Nephron (organoid): ENCODE results near the gene WDR31.

ENCODE experiments used
- H3K27ac Mint-ChIP-seq, 3 experiments: 2 replicates each; pipeline ENCODE4 v1.8.0; 2020; ENCODE audit warnings: mixed read lengths in 3 of 3, mild to moderate bottlenecking in 2 of 3, moderate library complexity in 1 of 3
- H3K27me3 Mint-ChIP-seq: 2 replicates; pipeline ENCODE4 v1.8.0; 2021; ENCODE audit warnings: low read depth, mild to moderate bottlenecking, moderate library complexity, mixed read lengths
- H3K36me3 Mint-ChIP-seq: 2 replicates; pipeline ENCODE4 v1.8.0; 2020; ENCODE audit warnings: low read depth, mixed read lengths
- H3K4me1 Mint-ChIP-seq: 2 replicates; pipeline ENCODE4 v1.8.0; 2020; ENCODE audit warnings: mixed read lengths
- H3K4me3 Mint-ChIP-seq, 3 experiments: 2 replicates each; pipeline ENCODE4 v1.8.0; 2020; ENCODE audit warnings: mild to moderate bottlenecking in 3 of 3, mixed read lengths in 3 of 3, moderate library complexity in 2 of 3
- H3K9me3 Mint-ChIP-seq: 2 replicates; pipeline ENCODE4 v1.8.0; 2020; ENCODE audit warnings: mixed read lengths
- CTCF ChIP-seq, 3 experiments: fragments of 200-600 bp; sonication (generic); IDR thresholded peaks; one replicate each; pipeline ENCODE4 v1.5.0; 2021; ENCODE audit warnings: antibody characterized with exemption in 3 of 3; ENCODE audit not compliant: unreplicated experiment in 3 of 3

WDR31 gene

GRCh38 chr9:113361304-113362018 lies 21.4 kb upstream of the WDR31 start:
- peak overlapping the region in 2 of 3 experiments; percentile 19 to 53 for H3K27ac Mint-ChIP-seq
- TF ChIP-seq CTCF (IDR thresholded peaks at IDR 0.05; ENCODE audit: unreplicated experiment in 3 of 3) = no peak

GRCh38 chr9:113360242-113360842 lies 20.3 kb upstream of the WDR31 start:
- no peak overlapping the region for H3K27ac Mint-ChIP-seq
- no peak overlapping the region for H3K4me3 Mint-ChIP-seq
- no peaks in the 10 kb centered on the region for H3K9me3 Mint-ChIP-seq
- H3K36me3 Mint-ChIP-seq = no peaks in the 10 kb centered on the region
- TF ChIP-seq CTCF (IDR thresholded peaks at IDR 0.05; ENCODE audit: unreplicated experiment in 3 of 3) = no peak
- peaks cover 7% of the 10 kb centered on the region for H3K4me1 Mint-ChIP-seq
- H3K27me3 Mint-ChIP-seq = peaks cover 24% of the 10 kb centered on the region

More at GRCh38 chr9:113361304-113362018, 21.4 kb upstream of the WDR31 start:
- Mint-ChIP-seq H3K27me3 (peaks cover 16% of the 10 kb centered on the region), H3K4me3 (no peak overlapping the region), H3K36me3 (no peaks in the 10 kb centered on the region), H3K9me3 (no peaks in the 10 kb centered on the region), H3K4me1 (peaks cover 7% of the 10 kb centered on the region)

- Mint-ChIP-seq H3K4me1 (peaks cover 7% of the 10 kb centered on the region), H3K27ac (no peak overlapping the region), H3K9me3 (no peaks in the 10 kb centered on the region), H3K27me3 (peaks cover 30% of the 10 kb centered on the region), H3K36me3 (no peaks in the 10 kb centered on the region), H3K4me3 (no peak overlapping the region)
- no peak for TF ChIP-seq CTCF (IDR thresholded peaks at IDR 0.05; ENCODE audit: unreplicated experiment in 3 of 3)
These were observed 19.3 kb upstream of the WDR31 start for GRCh38 chr9:113359385-113359784.

- Mint-ChIP-seq H3K36me3 (no peaks in the 10 kb centered on the region), H3K9me3 (peaks cover 4% of the 10 kb centered on the region), H3K27ac (no peak overlapping the region), H3K4me1 (peaks cover 7% of the 10 kb centered on the region), H3K27me3 (peaks cover 50% of the 10 kb centered on the region), H3K4me3 (no peak overlapping the region)
- no peak for TF ChIP-seq CTCF (IDR thresholded peaks at IDR 0.05; ENCODE audit: unreplicated experiment in 3 of 3)
These were observed 16.7 kb upstream of the WDR31 start for GRCh38 chr9:113356686-113357292.

GRCh38 chr9:113355040-113355596 lies 15.0 kb upstream of the WDR31 start:
- no peaks in the 10 kb centered on the region for H3K36me3 Mint-ChIP-seq
- peaks cover 3% of the 10 kb centered on the region for H3K4me1 Mint-ChIP-seq
- H3K27me3 Mint-ChIP-seq = peaks cover 62% of the 10 kb centered on the region
- H3K4me3 Mint-ChIP-seq = no peak overlapping the region
- no peak overlapping the region for H3K27ac Mint-ChIP-seq
- TF ChIP-seq CTCF (IDR thresholded peaks at IDR 0.05; ENCODE audit: unreplicated experiment in 3 of 3) = no peak
- H3K9me3 Mint-ChIP-seq = peaks cover 4% of the 10 kb centered on the region
